GM20000 (cell line): Measurements from ENCODE around the gene LRPAP1.

Experiments
- DNase-seq: peaks from one replicate; pipeline ENCODE4 v3.0.0; 2012; ENCODE audit warnings: low spot score
- CTCF ChIP-seq: IDR thresholded peaks from 2 replicates; pipeline ENCODE4 v1.5.1; 2012; ENCODE audit warnings: mild to moderate bottlenecking, control low read depth; ENCODE audit errors: extremely low read depth, missing control alignments

LRPAP1 gene

DNA sequence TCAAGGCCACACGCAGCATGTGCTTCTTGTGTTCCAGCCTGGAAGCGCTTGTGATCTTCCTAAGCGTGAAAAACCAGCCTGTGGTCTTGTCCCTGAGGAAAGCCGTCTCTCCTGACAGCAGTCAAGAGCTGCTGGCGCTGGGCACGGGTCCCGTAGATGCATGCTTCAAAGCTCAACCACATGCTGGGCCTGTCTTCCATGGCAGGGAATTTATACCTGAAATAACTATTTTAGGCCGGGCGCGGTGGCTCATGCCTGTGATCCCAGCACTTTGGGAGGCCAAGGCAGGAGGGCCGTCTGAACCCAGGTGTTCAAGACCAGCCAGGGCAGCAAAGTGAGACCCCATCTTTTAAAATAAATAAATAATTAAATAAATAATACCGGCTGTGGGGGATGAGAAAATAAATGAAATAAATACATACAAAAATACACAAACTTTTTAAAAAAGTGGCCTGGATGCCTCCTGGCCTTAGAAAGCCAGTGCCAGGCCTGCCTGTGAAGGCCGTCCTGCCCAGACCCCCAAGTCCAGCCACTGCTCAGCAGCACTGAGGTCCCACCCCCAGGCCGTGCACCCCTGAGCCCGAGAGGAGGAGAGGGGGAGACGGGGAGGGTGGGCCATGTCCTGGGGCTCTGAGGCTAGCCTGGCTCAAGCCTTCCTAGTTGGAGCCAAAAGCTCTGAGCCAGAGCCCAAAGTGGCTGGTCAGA is 10.4 kb downstream of the LRPAP1 start:
- DNase-seq = no peak
- TF ChIP-seq CTCF = no peak

DNA sequence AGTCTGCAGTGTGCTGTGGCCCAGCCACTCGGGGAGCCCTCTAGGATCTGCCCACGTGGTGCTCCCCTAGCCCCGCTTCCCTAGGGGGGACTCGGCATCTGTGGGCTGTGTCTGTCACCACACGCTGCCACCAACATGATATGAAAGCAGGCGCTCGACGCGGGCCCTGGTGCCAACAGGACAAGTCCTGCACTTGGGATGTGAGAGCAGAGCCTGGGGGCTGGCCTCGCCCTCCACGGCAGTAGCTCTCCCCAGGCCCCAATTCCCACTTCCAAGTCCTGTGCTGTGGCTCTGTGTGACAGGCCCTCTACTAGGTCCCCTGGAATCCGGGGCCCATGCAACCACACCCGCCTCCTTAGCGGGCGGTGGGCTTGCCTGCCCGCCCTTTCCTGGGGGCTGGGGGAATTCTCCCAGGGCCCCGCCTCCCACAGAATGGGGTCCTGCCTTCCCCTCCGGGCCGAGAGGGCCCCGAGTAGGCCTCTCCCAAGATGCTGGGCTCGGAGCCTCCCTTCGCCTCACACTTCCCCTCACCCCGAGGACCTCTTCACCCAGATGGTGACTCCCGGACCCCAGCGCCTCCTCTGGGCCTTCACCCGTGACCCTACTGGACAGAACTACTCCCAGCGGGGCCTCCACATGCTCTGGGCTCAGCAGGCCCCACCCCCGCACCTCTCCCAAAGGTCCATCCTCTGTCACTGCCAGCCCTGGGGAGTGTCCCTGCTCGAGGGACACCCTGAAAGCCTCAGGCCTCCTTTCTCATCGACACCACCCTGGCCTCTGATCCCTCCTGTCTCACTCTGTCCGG is 11.2 kb downstream of the LRPAP1 start:
- DNase-seq = no peak
- TF ChIP-seq CTCF = no peak

DNA sequence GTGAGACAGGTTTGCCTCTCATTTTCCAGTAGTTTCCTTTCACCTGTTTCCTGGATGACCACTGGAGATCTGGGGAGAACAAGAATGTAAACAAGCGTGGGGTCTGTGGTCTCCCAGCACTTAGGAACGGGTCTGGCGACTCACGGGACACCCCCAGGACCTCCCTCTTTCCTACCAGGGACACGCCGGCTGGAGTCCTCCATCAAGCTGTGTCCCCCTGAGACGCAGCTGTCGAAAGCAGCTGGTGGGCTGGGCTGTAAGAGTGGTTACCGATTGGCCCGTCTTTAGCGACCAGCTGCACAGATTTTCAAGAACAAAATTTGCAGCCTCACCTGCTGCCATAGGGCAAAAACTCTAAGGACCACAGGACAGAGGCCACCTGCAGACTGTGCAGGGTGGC is 11.9 kb downstream of the LRPAP1 start:
- TF ChIP-seq CTCF = no peak
- no peak for DNase-seq

DNA sequence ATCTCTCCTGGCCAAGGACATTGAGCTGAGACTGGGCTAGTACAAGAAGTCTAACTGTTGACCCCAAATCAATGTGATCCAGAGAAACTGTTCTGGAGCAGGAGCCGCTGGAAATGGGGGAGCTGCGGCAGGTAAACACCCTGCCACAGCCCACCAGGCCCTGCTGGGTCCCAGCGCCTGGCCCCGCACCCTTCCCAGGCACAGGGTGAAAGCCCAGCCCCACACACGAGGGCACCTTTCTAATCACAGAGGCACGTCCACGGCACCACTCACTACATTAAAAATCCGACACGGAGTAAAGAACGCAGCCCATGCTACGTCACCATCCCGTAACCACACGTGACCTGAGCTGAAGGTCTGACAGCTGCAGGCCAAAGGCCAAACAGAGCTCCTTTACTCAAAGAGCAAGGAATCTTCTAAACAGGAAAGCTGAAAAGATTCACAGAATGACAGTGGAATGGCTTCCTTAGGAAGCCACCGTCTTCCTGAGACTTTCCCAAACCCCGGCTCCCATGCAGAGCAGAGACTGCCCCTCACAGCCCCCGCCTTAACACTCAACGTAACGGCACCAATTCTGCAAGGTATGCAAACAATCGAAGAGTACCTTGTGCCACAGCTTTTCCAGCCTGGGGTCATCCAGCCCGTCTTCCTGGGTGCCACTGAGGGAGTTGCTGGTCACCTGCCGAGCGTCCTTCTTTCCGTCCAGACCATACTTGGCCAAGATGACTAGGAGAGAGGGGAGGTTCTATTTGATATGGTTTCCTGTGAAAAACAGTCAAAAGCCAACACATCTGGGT is 12.6 kb downstream of the LRPAP1 start:
- no peak for TF ChIP-seq CTCF

DNA sequence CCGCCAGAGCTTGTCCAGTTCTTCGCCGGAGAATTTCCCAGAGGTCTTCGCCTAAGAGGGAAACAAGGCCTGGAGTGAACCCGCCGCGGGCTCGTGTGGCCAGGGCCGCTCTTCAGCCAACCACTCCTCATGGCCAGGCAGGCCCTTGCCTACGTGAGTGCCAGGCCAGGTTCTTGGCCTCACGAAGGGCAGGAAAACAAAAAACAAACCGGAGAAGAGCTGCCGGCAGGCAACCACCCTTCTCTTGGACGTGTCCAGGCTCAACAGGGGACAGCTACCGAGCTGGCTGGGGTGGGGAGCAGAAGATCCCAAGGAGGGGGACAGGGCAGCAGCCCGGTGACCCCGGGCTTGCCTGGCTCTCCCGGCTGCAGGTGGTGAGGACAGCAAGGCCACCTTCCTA is 13.3 kb downstream of the LRPAP1 start:
- DNase-seq = no peak
- TF ChIP-seq CTCF = no peak

More for the DNA sequence above, 12.6 kb downstream of the LRPAP1 start:
- DNase-seq = no peak

GRCh38 chr4:3518511-3518880 is 13.7 kb downstream of the LRPAP1 start:
- TF ChIP-seq CTCF = no peak

More at GRCh38 chr4:3518511-3518880, 13.7 kb downstream of the LRPAP1 start:
- no peak for DNase-seq
